Measurements from ENCODE around the gene LATS1. TPM values are rescaled to one million over a fixed set of nuclear protein-coding genes. Genes with fewer than 3 reads are reported as not detected.

The LATS1 gene
- total and polyA plus RNA-seq, 2 of the 8 experiments (the other 6 are each of a cell fraction or from before 2014, with no cell fraction given): 8.9 to 21.7 TPM

DNA sequence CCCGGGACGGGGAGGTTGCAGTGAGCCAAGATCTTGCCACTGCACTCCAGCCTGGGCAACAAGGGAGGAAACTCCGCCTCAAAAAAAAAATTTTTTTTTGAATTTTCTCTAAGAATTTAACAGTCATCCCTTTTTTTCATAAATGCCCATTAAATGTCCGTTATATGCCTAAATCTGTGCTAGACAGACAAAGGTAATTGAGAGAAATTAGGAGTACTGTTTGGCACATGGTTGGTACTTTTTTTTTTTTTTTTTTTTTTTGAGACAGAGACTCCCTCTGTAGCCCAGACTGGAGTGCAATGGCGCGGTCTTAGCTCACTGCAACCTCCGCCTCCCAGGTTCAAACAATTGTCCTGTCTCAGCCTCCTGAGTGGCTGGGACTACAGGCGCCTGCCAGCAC, 33.3 kb upstream of the LATS1 start:
- Histone ChIP-seq H2BK120ac (replicated peaks; ENCODE audit: low read depth, low read length) (no peak overlapping the region), H3K79me2 (ENCODE audit: control insufficient read depth in 1 of 2, insufficient read depth in 2 of 2, low read length in 2 of 2) (peaks cover 4 to 59% of the 10 kb centered on the region in 2 experiments), H3K4me3 (ENCODE audit: extremely low read depth in 1 of 4, insufficient read depth in 2 of 4, low read depth in 3 of 4, low read length in 4 of 4) (peak overlapping the region in 1 of 4 experiments; percentile 93; a peak in 1 of 8 replicates), H3K18ac (ENCODE audit: extremely low read depth, low read length) (no peak overlapping the region), H2BK5ac (ENCODE audit: low read depth, low read length) (no peak overlapping the region), H3K79me1 (ENCODE audit: low read depth, low read length) (no peaks in the 10 kb centered on the region; the same call in 1 of the 2 replicates), H2AK5ac (ENCODE audit: low read depth, low read length) (no peak overlapping the region), H4K20me1 (replicated peaks in 1 of 2; ENCODE audit: control insufficient read depth in 1 of 2, insufficient read depth in 2 of 2, low read length in 2 of 2) (peaks cover 2 to 7% of the 10 kb centered on the region in 2 experiments), H3K27ac (ENCODE audit: low read depth, low read length) (no peak overlapping the region), H3K56ac (replicated peaks; ENCODE audit: insufficient read length, low read depth, low read length) (no peak overlapping the region), H3K4ac (replicated peaks; ENCODE audit: insufficient read length, low read depth, low read length) (no peak overlapping the region), H4K8ac (ENCODE audit: extremely low read depth, insufficient read depth, low read length) (no peak overlapping the region), H3K23me2 (ENCODE audit: low read depth, low read length) (peaks cover 9% of the 10 kb centered on the region; the same call in 1 of the 2 replicates), H4K91ac (replicated peaks; ENCODE audit: insufficient read length, low read length) (no peak overlapping the region), H3K27me3 (replicated peaks in 1 of 4; ENCODE audit: control insufficient read depth in 3 of 4, extremely low read depth in 1 of 4, insufficient read depth in 3 of 4, low read length in 3 of 4) (no peaks in the 10 kb centered on the region), H4K5ac (ENCODE audit: insufficient read length, low read depth, low read length) (no peak overlapping the region), H2AFZ (ENCODE audit: low read length) (no peak overlapping the region), H3K23ac (ENCODE audit: insufficient read length) (no peak overlapping the region), H3K14ac (ENCODE audit: insufficient read length) (no peak overlapping the region), H3K9me3 (ENCODE audit: insufficient read depth in 2 of 2, low read depth in 1 of 2, low read length in 1 of 2) (no peaks in the 10 kb centered on the region), H3K36me3 (ENCODE audit: control insufficient read depth in 2 of 4, insufficient read depth in 4 of 4, low read length in 3 of 4) (no peaks in the 10 kb centered on the region), H2BK12ac (ENCODE audit: low read depth, low read length) (no peak overlapping the region), H3K9ac (replicated peaks in 1 of 4; ENCODE audit: extremely low read depth in 1 of 4, low read depth in 3 of 4, low read length in 3 of 4) (no peak overlapping the region), H2BK15ac (ENCODE audit: low read length) (no peak overlapping the region), H3K4me1 (replicated peaks in 1 of 4; ENCODE audit: control insufficient read depth in 3 of 4, insufficient read depth in 4 of 4, low read length in 3 of 4) (peaks cover 0 to 3% (median 0%) of the 10 kb centered on the region in 4 experiments; a peak in 1 of 7 replicates), H3K4me2 (ENCODE audit: insufficient read depth in 1 of 2, low read depth in 2 of 2, low read length in 2 of 2) (peak overlapping the region in 1 of 2 experiments; percentile 75; a peak in 1 of 4 replicates), H2BK20ac (ENCODE audit: low read length) (no peak overlapping the region)
- no peak for TF ChIP-seq NRF1 (IDR thresholded peaks at IDR 0.05; ENCODE audit: low read depth, low read length)
- no peak for TF ChIP-seq TCF12 (IDR thresholded peaks at IDR 0.05; ENCODE audit: low read depth, low read length)
- no peak for TF ChIP-seq RFX5 (IDR thresholded peaks at IDR 0.05; ENCODE audit: borderline replicate concordance, low read depth, low read length)
- TF ChIP-seq BRCA1 (IDR thresholded peaks at IDR 0.05; ENCODE audit: low read depth, low read length): no peak
- no peak for TF ChIP-seq YY1 (IDR thresholded peaks at IDR 0.05; ENCODE audit: low read depth, low read length)
- WGBS, 2 experiments (ENCODE audit: extremely low coverage in 1 of 2, insufficient coverage in 1 of 2, insufficient read length in 1 of 2, insufficient replicate concordance in 2 of 2, low coverage in 1 of 2, low lambda C conversion rate in 2 of 2, missing lambda C conversion rate in 1 of 2): 93% methylated on average over 8 of the region's 8 CpGs; no CpG with 5 or more reads in 1 of the 2 experiments
- DNase-seq (ENCODE audit: low read depth in 1 of 2, low spot score in 2 of 2) (no peak), FAIRE-seq (no peak)
- ChIA-PET CTCF (ENCODE audit: partially characterized antibody) (interaction anchor here (1.3 kb wide), 1 partner anchor 8 kb away, joined by 4 read pairs; no protein-coding TSS in a partner anchor), POLR2A (ENCODE audit: partially characterized antibody) (interaction anchor here (0.6 to 1.5 kb wide), 4 partner anchors 8 to 56 kb away, joined by 3 to 6 read pairs (median 4); no protein-coding TSS in a partner anchor)

Measured in H1 (cell line).